ENCODE measurements around the gene ARHGEF39. TPM values are rescaled to one million over a fixed set of nuclear protein-coding genes. Genes with fewer than 3 reads are reported as not detected.

Gene ARHGEF39, protein sequence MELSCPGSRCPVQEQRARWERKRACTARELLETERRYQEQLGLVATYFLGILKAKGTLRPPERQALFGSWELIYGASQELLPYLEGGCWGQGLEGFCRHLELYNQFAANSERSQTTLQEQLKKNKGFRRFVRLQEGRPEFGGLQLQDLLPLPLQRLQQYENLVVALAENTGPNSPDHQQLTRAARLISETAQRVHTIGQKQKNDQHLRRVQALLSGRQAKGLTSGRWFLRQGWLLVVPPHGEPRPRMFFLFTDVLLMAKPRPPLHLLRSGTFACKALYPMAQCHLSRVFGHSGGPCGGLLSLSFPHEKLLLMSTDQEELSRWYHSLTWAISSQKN
- total RNA-seq, result 0.23 and 1.5 TPM in 2 replicates

DNA sequence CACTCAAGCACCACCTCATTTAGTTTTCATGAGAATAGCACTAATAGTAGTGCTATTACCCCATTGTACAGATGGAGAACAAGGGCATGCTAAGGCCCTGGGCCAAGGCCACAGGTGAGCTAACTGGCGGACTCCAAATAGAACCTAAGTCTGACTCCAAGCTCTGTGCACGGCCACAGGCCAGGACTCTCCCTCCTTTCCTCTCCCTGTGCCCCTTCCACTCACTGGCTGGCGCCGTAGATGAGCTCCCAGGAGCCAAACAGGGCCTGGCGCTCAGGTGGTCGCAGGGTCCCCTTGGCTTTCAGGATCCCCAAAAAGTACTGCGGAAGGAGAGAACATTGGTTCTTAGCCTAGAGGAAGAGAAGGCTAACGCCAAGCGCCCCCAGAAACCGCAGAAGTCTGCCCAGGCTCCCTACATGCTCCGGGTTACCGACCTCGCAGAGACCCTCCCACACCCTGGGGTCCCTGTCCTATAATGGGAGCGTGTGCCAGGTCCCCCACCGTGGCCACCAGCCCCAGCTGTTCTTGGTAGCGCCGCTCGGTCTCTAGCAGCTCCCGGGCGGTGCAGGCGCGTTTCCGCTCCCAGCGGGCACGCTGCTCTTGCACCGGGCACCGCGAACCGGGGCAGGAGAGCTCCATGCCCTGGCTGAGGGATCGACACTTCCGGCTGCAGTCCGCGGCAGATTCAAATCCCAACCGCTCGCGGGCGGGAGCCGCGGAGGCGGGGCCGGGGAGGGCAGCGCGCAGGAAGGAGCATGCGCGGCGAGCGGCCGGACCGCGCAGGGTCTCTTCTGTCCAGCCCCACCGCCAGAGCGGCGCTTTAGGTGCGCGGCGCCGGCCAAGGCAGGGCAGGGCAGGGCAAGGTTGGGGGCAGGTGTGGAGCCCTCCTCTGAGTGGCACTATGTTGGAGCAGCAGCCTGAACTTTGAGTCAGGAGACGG lies at the start of gene ARHGEF39:
ARHGEF39 (minus strand) TSS at position 665 of the 940 bp plus-strand sequence; CDS start at position 639, 26 bp downstream.

DNA sequence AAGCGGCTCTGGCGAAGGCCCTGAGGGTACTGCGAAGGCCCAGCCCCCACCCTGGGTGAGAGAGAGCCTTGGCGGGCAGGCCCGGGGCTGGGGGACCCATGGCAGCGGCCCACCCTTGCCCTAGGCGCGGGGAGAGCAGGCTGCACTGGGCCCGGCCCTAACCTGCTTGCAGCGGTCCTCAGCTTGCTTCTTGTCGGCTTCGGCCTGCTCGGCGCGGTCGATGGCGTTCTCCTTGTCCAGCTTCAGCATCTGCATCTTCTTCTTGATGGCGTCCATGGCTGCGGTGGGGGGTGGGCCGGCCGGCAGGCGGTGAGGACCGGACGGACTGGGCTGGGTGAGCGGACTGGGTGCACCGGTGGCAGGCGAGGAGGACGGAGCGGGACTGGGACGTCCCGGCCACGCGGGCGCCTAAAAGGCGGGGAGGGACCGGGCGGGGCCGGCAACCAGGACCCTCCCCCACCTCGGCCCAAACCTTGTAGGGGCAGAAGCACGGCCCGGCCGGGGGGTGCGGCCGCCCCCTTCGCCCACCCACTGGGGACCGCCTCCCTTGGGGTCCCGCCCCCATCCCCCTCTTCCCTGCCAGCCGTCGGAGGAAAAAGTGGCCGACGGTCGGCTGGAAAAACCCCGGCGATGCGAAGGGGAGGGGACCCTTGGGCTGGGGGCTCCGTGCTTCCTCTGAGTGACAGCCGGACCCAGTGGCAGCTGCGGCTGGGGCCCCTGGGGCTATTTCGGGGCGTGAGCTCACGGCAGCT lies 24.7 kb upstream of the ARHGEF39 start, which contains the start of gene TPM2:
TPM2 (minus strand) TSS at position 384 of the 752 bp plus-strand sequence; CDS start at position 276, 108 bp downstream.

DNA sequence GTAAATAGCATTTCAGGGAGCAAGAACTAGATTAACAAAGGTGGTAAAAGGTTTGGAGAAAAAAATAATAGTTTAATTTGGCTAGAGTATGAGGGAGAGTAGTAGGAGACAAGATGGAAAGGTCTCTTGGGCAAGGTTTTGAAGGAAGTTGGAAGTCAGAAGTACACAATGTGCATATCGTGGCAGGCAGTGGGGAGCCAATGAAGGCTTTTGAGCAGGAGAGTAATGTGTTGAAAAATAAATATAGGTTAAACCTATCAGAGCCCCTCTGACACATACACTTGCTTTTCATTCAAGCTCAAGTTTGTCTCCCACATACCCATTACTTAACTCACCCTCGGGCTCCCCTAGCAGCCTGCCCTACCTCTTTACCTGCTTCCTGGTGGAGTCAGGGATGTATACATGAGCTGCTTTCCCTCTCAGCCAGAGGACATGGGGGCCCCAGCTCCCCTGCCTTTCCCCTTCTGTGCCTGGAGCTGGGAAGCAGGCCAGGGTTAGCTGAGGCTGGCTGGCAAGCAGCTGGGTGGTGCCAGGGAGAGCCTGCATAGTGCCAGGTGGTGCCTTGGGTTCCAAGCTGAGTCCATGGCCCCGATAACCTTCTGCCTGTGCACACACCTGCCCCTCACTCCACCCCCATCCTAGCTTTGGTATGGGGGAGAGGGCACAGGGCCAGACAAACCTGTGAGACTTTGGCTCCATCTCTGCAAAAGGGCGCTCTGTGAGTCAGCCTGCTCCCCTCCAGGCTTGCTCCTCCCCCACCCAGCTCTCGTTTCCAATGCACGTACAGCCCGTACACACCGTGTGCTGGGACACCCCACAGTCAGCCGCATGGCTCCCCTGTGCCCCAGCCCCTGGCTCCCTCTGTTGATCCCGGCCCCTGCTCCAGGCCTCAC lies 8.4 kb upstream of the ARHGEF39 start, which contains the start of gene CA9:
CA9 (plus strand) TSS at position 797 of the 893 bp plus-strand sequence; CDS start at position 829, 32 bp downstream.

DNA sequence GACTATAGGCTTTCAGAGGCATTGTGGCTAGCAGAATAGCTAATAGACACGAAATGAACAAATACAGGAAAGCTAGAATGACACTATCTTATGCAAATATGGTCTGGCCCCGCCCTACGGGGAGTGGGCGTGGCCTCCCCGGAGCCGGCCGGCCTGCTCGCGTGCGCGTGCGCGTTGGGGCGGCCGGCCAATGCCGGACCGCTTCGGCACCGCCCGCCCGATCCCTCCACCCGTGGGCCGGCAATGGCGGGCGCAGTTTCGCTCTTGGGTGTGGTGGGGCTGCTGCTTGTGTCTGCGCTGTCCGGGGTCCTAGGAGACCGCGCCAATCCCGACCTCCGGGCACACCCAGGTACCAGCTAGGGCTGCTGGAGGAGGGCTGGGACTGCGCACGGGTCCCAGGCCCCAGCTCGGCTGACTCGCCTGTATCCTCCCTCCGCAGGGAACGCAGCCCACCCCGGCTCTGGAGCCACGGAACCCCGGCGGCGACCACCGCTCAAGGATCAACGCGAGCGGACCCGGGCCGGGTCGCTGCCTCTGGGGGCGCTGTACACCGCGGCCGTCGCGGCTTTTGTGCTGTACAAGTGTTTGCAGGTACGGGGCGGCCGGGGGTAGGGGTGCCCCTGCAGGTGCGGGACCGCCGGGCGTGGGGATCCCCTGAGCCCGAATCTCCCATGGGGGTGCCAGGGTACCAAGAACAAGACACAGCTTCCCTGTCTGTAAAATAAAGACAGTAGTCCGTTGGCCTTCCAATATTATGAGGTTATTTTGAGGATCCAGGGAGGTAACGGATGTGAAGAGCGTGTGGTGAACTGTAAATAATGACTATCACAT lies 6.6 kb downstream of the ARHGEF39 start, which contains the start of gene CCDC107:
CCDC107 (plus strand) TSS at position 156 of the 831 bp plus-strand sequence; CDS start at position 244, 88 bp downstream.

DNA sequence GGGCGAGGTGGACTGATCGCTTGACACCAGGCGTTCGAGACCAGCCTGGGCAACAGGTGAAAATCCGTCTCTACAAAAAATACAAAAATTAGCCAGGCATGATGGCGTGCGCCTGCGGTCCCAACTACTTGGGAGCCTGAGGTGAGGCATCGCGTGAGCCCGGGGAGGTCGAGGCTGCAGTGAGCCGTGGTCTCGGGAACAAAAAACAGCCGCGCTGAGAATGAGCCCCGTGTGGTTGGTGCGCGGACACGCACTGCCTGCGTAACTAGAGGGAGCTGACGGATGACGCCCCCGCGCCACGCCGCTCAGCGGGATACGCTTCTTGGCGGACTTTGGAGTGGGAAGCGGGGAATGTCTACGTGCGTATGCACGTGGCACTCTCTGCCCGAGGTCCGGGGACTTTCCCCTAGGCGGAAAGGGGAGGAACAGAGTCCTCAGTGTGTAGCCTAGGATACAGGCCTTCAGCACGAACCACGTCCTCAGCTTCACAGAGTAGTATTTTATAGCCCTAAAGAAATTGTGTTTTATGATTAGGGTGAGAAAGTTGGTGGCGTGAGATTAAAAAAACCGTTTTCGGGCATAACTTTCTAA lies 7.4 kb downstream of the ARHGEF39 start, which contains the start of gene RMRP:
RMRP (minus strand) TSS at position 474 of the 591 bp plus-strand sequence.

DNA sequence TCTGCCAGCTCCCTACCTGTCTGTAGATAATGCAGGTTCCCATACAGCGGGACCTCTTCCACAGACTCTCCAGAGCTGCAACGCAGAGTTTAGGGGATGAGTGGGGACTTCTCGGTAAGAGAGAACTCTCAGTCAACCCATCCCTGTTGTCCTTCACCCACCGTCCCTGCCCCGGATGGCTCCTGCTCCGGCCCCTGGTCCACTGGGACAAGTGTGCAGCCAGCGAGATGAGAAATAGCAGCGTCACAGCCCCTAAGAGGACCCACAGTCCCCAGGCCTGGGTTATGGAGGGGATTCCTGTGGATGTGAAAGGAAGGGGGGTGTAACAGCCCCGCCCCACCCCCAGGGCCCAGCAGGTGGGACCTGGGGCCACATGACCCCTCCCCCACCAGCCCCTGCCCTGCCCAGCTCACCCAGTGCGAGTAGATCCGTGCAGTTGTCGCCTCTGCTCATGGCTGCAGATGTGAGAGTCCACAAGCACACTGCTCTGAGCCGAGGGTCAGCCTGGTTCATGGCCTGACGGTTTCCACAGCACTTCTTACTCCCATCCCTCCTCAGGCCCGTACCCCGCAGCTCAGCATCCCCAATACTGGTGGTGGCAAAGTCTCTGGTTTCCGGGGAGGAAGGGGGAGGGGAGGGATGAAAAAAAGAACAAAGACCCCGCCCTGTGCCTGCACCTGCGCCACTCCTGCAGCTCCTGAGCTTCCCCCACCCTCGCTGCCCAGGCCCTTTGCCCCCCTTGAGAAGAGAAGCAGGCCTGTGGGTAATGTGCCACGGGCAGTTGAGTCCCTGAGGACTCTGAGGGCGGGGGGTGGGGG lies 14.4 kb downstream of the ARHGEF39 start, which contains the start of gene SIT1:
SIT1 (minus strand) TSS at position 591 of the 818 bp plus-strand sequence; CDS start at position 513, 78 bp downstream.

DNA sequence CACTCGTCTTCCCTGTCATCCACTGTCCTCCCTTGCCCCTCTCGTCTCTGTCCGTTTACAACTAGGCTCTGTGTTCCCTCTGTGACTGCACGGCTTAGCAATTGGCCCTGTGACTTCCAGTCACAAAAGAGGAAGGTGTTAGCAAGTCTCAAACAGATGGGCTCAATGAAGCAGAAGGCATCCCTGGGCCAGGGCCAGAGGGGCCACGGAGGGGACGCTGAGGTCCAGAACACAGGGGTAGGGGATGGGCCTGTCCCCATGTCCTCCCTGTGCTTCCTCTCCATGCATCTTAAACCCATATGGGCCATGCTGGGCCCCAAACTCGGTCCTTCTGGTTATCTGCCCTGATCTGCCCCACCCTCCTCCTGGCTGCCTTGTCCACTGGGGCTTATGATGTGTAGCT lies 46.7 kb downstream of the ARHGEF39 start, which contains the start of gene CD72:
CD72 (minus strand) TSS at position 89 of the 403 bp plus-strand sequence. CDS start 110 bp downstream, outside the sequence.

Other genes with a start within 250 kb of the ARHGEF39 start
- gene RUSC2, start 175.1 kb downstream of the ARHGEF39 start, total RNA-seq, result 21.5 and 58.0 TPM in 2 replicates
- gene TESK1, start 59.9 kb downstream of the ARHGEF39 start, total RNA-seq, result 20.8 and 31.1 TPM in 2 replicates
- gene CD72, start 46.8 kb downstream of the ARHGEF39 start, total RNA-seq, result 1.6 and 2.2 TPM in 2 replicates
- gene SIT1, start 14.3 kb downstream of the ARHGEF39 start, total RNA-seq, result not detected in 2 replicates
- 6,385 and 12,356 TPM in 2 replicates for gene RMRP, start 7.2 kb downstream of the ARHGEF39 start, total RNA-seq
- 18.2 and 31.6 TPM in 2 replicates for gene CCDC107, start 6.9 kb downstream of the ARHGEF39 start, total RNA-seq
- gene CA9, start 8.7 kb upstream of the ARHGEF39 start, total RNA-seq, result 0.77 and 2.9 TPM in 2 replicates
- 655 and 1,286 TPM in 2 replicates for gene TPM2, start 24.7 kb upstream of the ARHGEF39 start, total RNA-seq
- 204 and 344 TPM in 2 replicates for gene TLN1, start 67.0 kb upstream of the ARHGEF39 start, total RNA-seq
- 50.4 and 62.5 TPM in 2 replicates for gene CREB3, start 67.5 kb upstream of the ARHGEF39 start, total RNA-seq
- 18.2 and 22.5 TPM in 2 replicates for gene GBA2, start 84.0 kb upstream of the ARHGEF39 start, total RNA-seq
- gene RGP1, start 84.1 kb upstream of the ARHGEF39 start, total RNA-seq, result 11.3 and 14.5 TPM in 2 replicates
- not detected in 2 replicates for gene MSMP, start 89.1 kb upstream of the ARHGEF39 start, total RNA-seq
- gene NPR2, start 126.4 kb upstream of the ARHGEF39 start, total RNA-seq, result 13.5 and 17.3 TPM in 2 replicates
- 0.09 and 0.82 TPM in 2 replicates for gene SPAG8, start 147.1 kb upstream of the ARHGEF39 start, total RNA-seq
- gene HINT2, start 149.8 kb upstream of the ARHGEF39 start, total RNA-seq, result 14.8 and 17.4 TPM in 2 replicates
- gene FAM221B, start 163.5 kb upstream of the ARHGEF39 start, total RNA-seq, result not detected in 2 replicates
- gene TMEM8B, start 164.0 kb upstream of the ARHGEF39 start, total RNA-seq, result 5.8 and 6.0 TPM in 2 replicates
- gene OR13J1, start 205.2 kb upstream of the ARHGEF39 start, total RNA-seq, result not detected in 2 replicates
- gene HRCT1, start 241.0 kb upstream of the ARHGEF39 start, total RNA-seq, result 1.4 and 3.3 TPM in 2 replicates
- gene SPAAR, start 244.3 kb upstream of the ARHGEF39 start, total RNA-seq, result 1.3 TPM in 1 of 2 replicates, not detected in the other

Data from pericardium fibroblast (primary cell).